GM19372 (cell line): ENCODE measurements around the gene PRICKLE1.

Experiments
- ATAC-seq: cut with Tn5 transposase; IDR thresholded peaks from one replicate; pipeline ENCODE4 v1.9.1; 2021; ENCODE audit warnings: mild to moderate bottlenecking, low read depth, moderate library complexity; ENCODE audit not compliant: unreplicated experiment

PRICKLE1 gene

DNA sequence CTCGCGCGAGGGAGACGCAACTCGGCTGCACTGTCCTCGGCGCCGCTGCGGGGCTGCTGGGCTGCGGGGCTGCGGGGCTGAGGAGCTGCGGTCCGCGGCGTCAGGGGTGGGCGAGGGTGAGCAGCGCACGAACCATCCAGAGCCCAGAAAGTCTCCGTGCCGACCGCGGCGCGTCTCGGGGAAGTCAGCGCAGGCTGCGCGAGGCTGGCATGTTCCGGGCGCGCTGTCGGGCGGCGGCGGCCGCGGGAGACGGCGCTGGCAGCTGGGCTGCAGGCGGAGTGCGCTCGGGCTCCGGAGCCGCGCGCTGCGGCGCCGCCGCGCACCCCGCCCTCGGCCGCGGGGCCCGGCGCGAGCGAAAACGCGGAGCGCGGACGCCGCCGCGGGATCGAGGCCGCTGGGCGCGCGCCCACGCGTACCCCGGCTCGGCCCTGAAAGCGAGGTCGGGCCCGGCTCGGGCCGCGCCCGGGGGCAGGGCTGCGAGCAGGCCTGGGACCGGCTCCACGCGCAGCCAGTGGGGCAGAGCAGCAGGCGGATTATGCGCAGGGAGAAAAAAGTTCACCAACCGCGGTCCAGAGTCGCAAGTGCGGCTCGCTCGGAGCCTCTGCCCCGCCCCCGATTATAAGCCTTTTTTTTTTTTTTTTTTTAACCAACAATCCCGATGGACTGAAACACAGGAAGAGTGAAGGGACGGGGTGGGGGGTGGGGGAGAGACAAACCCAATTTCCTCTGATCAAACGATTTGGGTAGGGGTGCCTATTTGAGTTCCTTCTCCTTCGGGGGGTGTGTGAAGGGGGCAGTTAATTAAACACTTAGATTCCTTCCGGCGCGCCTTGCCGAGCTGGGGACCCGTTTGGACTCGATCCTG lies at the start of gene PRICKLE1:
TSS of gene PRICKLE1 (minus strand) at position 282 of the 865 bp plus-strand sequence. CDS start 117,230 bp downstream, outside the sequence.
- ATAC-seq, result peak; percentile 74

DNA sequence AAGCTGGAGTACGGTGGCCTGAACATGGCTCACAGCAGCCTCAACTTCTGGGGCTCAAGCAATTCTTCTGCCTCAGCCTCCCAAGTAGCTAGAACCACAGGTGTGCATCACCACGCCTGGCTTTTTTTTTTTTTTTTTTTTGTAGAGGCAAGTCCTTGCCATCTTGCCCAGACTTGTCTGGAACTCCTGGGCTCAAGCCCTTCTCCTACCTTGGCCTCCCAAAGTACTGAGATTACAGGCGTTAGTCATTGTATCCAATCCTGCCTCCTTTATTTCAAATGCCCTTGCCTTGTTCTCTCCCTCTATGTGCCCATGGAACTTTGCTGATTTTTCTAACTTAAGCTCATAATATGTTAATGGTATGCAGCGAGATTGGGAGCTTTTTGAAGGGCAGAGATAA lies 49.2 kb upstream of the PRICKLE1 start:
- no peak for ATAC-seq

DNA sequence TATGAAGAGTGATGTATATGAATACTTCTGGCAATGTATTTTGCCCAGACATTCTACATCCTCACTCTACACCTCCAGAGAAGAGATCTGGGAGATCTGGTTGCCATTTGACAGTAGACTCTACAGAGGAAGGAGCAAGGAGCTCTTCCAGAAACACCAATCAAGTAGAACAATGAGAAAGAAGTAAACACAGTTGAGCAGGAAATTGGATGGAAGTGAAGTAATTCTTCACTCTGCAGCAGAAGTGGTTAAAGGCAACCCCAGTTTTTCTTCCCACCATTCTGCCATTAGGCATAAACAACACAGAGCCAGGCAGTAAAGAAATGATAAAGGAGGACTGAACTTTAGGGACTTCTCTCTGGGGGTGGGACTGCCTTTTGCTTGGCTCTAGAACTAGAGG lies 48.5 kb upstream of the PRICKLE1 start:
- no peak for ATAC-seq

DNA sequence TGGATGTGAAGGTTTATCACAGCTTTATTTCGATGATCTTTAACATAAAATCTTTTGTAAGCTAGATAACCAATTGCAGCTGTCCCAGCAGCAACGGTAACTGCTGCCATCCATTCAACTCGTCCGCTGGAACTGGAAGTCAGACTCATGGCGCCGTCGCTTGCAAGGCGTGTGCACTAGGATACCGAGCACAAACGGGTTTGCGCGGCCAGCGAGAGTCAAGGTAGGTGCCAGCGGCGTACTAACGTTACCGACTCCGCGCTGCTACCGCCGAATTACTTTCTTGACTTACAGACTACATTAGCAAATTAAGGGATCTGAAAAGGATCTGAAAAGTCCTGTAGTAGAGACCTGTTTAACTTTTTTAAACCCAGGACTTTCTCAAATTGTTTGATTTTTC lies 47.4 kb upstream of the PRICKLE1 start:
- no peak for ATAC-seq

DNA sequence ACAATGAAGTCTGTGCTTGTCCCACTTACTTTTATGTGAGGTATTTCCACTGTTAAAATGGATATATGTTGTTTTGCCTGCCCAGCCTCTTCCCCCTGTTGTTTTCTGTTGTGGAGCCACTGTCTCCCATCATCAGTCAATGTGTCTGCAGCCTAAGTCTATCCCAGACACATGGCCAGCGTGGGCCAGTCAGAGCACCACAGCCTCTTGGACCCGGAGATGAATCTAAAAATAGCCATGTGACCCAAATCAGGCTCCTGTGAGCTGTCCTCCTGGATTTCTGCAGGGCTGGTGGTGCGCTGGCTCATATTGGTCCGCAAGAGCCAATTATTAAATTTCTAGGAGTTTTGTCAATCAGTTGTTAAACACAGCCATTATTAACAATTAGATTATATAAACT lies 44.0 kb upstream of the PRICKLE1 start:
- ATAC-seq, result no peak

DNA sequence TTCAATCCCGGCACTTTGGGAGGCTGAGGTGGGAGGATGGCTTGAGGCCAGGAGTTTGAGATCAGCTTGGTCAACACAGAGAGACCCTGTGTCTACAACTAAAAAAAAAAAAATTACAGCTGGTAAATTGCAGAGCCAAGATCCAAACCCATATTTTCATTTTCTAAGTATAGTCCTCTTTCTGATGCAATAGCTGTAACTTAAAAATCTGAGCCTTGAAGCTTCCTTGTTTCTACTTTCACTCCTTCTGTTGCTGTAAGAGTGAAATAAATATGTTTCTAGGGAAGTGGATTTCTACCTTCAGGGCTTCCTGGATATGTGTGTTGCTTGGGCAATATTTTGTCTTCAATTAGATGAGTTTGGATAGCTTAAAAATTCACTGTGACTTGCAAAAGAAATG lies 42.0 kb upstream of the PRICKLE1 start:
- no peak for ATAC-seq

DNA sequence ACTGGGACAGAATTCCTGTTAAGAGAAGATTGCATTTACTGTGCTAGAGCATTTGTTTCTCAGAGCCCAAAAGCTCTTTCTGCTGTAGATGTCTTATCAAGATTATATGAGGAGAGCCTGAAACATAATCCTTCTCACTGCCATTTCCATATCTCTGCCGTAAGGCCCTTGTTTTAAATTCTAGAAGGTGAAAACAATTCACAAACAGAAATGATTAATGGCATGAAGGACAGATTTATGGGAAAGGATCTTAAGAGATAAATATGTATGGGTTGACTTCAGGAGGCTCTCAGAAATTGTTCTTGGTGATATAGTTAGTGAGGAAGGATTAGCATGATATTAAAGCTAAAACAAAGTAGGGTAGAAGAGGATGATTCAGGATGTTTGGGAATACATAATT lies 40.8 kb upstream of the PRICKLE1 start:
- no peak for ATAC-seq

DNA sequence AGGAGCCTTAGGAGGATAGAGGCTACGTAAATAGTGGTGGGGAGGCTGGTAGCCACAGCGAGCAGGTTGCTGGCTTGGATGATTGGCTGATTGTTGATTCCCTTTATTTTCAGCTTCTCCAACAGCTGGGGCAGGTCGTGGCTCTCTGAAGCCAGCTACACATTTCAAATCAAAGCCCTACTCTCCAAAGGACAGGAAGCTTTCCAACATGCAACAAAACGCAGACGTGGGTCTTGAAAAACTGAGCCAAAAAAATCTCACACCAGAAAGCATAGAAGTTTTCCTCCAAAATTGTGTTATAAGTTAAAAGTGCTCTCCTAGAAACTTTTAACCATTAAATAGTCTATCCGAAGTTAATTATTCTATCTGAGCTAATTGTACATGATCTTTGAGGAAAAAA lies 37.6 kb upstream of the PRICKLE1 start:
- no peak for ATAC-seq

DNA sequence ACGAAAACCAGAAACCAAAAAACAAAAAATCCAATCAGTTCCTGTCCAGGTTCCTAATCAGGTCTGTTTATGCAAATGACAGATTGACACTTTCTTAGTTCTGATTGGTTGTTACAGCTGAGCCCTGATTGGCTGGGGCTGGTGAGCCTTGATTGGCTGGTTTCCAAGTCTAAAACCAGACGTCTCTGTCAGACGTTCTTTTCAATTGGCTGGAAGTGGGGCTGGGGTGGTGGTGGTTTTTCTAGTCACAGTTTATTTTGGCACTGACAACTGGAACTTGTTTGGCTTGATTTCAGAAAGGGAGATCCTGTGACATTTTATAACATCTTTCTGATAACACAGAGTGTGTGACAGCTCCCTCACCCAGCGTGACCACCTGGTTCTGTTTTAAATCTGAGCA lies 36.1 kb upstream of the PRICKLE1 start:
- no peak for ATAC-seq

DNA sequence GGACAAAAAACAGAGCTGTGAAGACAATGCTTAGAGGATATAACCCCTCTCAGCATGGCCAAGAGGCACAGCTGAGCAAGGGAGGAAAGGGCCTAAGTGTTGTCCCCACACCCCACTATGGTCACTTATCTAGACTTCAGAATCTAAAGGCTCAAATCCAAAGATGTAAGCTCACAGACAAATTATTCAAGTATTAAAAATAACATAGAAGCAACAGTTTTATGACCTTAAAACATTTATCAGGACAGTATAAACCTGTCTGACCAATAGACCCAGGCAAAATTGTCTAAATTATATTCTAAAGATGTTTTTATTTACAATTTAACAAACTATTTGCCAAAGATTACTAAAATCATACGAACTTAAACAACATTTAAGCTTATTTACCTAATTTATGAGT lies 28.1 kb upstream of the PRICKLE1 start:
- no peak for ATAC-seq

DNA sequence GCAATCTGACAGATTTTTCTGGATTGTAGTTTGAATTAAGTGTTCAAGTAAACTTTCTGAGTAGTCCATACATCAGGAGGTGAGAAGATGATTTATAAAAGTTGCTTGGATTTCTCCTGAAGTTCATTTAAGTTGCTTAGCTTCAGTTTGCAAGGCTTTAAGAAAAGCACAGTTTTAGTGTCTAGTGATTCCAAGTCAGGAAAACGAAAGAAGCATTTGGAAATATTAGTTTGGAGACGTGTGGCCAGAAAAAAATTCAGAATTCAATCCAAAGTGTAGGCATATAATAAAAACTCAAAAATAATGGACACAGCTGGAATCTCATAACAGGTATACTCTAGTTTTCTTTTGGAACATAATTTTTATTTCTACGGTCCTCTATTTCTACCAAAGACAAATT lies 25.5 kb upstream of the PRICKLE1 start:
- no peak for ATAC-seq

DNA sequence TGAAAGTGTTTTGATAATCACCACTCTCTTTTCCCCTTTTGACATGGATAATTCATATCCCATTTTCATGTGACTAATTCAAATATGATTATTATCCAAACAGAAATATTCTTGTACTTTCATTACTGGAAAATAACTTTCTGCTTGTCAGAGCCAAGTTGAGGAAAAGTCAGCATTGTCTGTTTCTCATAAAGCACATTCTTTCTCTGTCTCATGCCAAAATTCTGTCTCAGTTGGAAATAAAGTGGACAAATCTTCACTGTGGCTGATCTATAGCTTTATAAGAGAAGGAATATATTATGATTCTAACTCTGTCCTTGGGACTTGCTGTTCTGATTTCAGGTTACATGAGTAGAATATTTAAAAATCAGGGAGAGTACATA lies 22.7 kb upstream of the PRICKLE1 start:
- ATAC-seq, result no peak

DNA sequence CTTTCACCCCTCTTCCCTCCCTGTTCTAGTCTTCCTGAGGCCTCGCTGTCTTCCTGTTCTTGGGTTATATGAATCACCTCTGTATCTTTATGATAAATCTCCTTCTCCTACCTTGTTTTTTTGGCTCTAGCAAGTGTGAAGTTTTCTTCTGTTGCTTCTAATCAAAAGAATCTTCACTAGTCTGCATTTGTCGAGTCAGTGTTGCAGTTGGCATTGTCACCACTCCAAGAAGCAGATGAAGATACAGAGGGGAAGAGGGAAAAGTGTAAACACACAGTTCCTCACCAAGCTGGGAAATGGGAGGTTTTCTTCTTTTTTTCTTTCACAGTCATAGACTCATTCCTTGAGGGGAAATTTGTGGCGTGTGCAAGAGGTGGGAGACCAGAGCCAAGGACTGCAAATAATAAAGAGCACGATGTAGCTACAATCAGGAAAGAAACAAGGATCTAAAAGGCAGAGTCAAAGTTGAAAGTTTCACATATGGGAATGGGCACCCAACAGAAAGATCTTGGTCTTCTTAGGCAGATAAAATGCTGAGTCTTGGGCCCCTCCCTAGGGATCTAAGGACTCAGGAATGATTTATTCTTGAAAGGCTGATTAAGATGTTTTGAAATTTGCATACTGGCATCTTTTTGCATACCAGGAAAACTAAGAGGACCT lies 22.2 kb upstream of the PRICKLE1 start:
- no peak for ATAC-seq

DNA sequence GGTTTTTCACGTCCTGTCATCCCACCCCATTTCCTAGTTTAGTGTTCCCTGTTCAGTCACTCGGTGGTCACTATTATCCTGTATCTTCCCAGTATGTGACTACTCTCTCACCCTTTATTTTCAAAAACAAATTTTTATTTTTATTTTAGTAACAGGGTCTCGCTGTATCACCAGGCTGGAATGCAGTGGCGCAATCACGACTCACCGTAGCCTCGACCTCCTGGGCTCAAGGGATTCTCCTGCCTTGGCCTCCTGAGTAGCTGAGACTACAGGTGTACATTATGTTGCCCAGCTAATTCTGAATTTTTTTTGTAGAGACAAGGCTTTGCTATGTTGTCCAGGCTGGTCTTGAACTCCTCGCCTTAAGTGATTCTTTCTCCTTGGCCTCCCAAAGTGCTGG lies 20.1 kb upstream of the PRICKLE1 start:
- no peak for ATAC-seq

DNA sequence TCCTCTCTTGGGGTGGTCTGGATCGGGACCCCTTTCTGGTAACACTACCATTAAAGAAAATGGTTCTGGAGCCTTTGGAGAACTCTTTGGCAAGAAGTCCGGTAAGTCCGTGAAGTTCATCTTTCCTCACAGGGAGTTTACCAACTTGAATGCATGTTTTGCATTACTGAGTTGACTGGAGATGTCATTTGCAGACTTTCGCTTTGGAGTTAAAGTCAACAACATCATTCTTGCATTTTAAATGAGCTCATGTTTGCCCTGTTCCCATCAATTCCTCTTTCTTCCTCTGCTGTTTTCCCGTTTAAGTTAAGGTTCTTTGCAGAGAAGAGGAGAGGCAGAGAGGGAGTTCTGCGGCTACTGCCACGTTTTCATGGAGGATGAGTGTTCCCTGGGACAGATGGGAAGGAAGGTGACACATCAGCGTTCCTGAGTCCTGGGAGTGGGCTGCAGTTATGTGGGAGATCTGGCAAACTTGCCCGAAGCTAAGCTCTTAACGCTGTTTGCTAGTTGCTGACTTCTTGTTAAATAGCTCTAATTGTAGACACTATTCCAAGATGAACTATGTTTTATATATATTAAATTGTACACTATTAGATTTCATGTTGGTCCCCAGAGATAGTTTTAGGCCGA lies 18.8 kb upstream of the PRICKLE1 start:
- no peak for ATAC-seq

DNA sequence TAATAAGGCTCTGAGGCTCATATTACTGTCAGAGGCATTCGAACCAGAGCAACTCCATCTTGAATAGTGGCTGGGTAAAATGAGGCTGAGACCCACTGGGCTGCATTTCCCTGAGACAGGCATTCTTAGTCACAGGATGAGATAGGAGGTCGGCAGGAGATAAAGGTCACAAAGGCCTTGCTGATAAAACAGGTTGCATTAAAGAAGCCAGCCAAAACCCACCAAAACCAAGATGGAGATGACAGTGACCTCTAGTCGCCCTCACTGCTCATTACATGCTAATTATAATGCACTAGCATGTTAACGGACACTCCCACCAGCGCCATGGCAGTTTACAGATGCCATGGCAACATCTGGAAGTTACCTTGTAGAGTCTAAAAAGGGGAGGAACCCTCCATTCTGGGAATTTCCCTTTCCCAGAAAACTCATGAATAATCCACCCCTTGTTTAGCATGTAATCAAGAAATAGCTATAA lies 18.1 kb upstream of the PRICKLE1 start:
- ATAC-seq, result no peak

DNA sequence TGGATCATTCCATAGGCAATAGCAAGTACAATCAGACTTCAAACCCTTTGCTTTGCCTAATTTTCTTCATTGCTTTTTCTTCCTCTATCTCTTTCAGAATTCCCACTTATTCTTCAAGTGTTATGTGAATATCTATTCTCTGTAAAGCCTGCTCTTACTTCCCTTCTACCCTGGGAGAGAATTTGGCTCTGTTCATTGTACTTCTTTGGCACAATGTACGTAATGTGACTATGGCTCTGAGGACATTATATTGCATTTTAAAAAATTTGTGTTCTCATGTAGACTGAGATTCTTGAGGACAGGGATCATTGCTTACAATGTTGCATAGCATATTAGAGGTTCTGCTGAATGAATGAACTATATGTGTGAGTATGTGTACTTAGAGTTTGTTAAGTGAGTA lies 16.9 kb upstream of the PRICKLE1 start:
- no peak for ATAC-seq

DNA sequence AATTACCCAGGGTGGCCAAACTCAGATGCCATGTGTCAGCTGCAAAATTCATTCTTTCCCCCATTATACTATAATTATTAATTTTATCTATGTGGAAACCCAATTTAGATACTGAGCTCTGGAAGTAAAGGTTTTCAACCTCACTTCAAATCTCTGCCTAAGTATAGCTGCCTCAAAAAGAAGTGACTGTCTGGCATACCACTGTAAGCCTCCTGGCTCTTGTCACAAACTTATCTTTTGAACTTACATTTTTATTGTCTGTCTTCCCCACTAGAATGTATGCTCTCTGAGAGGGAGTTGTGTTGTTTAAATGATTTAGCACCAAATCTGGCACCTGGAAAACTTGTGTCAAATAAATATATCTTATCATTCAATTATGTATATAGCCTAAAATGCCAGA lies 16.1 kb upstream of the PRICKLE1 start:
- ATAC-seq, result no peak

DNA sequence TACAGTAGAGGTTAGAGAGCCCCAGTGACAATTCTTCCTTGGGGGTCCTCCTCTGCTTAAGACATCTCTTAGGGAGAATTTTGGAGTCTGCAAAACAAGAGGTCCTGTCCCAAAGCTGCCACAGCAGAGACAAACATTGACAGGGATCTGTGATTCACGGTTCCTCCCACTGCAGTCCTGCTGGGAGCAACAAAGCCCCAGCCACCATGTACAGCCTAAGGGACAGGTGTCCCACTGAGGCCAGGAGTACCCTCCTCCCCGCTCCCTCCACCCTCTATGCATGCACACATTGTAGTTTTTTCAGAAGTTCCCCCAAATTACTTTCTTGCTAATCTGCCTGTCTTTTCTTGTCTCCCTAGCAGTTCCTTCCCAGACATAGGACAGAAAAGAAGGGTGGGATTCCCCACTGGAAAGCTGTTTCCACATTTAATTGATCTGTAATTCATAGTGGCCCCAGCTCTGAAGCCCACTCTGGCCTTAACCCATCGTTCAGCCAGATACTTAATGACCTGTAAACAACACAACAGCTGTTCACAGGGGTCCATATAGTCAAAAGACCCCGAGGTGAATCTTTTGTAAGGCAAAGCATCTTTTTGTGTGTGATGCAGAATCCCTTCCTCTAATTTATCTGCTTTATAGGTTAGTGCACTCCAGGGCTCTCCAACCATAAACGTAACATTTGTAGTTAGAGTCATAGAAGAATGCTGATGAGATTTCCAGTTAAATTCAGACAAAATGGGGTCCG lies 13.9 kb upstream of the PRICKLE1 start:
- ATAC-seq, result no peak

DNA sequence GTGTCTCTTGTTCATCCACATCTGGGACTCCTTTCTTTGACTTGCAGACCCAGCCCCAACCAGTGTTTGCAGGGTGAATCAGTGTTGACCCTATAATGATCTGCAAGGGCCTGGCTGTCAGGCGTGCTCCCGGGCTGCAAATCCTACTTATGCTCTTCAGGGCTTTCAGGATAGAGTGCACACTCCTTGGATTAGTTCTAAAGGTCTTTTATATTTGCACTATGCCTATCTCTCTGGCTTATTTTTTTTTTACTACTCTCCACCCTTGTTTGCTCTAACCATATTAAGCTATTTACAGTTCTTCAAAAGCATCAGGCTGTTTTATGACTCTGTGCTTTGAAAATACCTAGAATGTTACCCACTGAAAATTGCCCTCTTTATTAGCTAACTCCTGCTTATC lies 4.3 kb upstream of the PRICKLE1 start:
- no peak for ATAC-seq
